Endothelial cell of umbilical vein (primary cell): ENCODE results near the gene GPR107. TPM values are rescaled to one million over a fixed set of nuclear protein-coding genes. Genes with fewer than 3 reads are reported as not detected.

Experiments used
- BruUV-seq: library from RNA; stranded (reverse); fragments of 400-500 nt; replicated peaks from 2 replicates; lab custom pipeline; 2021; lab: Mats Ljungman, UMichigan
- CTCF ChIA-PET: fragments of 300-600, 350-600 bp; sonication (Branson Sonifier 250); formaldehyde crosslinking; loops from one replicate; lab custom pipeline; 2021; ENCODE audit warnings: antibody characterized with exemption, inconsistent platforms; lab: Charles Lee
- POLR2A ChIA-PET: fragments of 300-600, 350-600 bp; sonication (Branson Sonifier 250); formaldehyde crosslinking; loops from one replicate; lab custom pipeline; 2021; ENCODE audit warnings: antibody characterized with exemption, inconsistent platforms; lab: Charles Lee
- DNase-seq: peaks from one replicate; pipeline ENCODE4 v3.0.0-alpha.2; 2011; ENCODE audit warnings: low read depth, low spot score
- FAIRE-seq: peaks from 2 replicates; lab custom pipeline; 2011; peaks lifted over from hg19 to GRCh38; lab: Jason Lieb, UNC
- H2AFZ ChIP-seq: 2 replicates; pipeline ENCODE4 v1.6.0; 2012; ENCODE audit warnings: low read depth, low read length, control low read depth, inconsistent platforms
- H3K27ac ChIP-seq: 2 replicates; pipeline ENCODE4 v1.5.1; 2011; ENCODE audit warnings: low read depth, mild to moderate bottlenecking, control low read depth, low read length, moderate library complexity; ENCODE audit not compliant: insufficient read depth
- H3K27me3 ChIP-seq, 2 experiments: 2 replicates each; pipeline versions ENCODE4 v1.6.0 to v1.6.1; 2011; ENCODE audit warnings: low read length in 2 of 2, mixed read lengths in 1 of 2; ENCODE audit not compliant: control insufficient read depth in 2 of 2, insufficient read depth in 2 of 2
- H3K36me3 ChIP-seq, 2 experiments: 2 replicates in 1 of 2; 3 replicates in 1 of 2; pipeline ENCODE4 v1.5.1; 2011; ENCODE audit warnings: low read length in 2 of 2, mild to moderate bottlenecking in 1 of 2, moderate library complexity in 1 of 2; ENCODE audit not compliant: control insufficient read depth in 2 of 2, insufficient read depth in 2 of 2; ENCODE audit errors: extremely low read depth in 1 of 2
- H3K4me1 ChIP-seq: 3 replicates; pipeline ENCODE4 v1.5.1; 2011; ENCODE audit warnings: mild to moderate bottlenecking, low read length; ENCODE audit not compliant: control insufficient read depth, insufficient read depth; ENCODE audit errors: extremely low read depth
- H3K4me2 ChIP-seq: 2 replicates; pipeline ENCODE4 v1.6.1; 2011; ENCODE audit warnings: low read length, control low read depth, mixed read lengths; ENCODE audit not compliant: insufficient read depth
- H3K4me3 ChIP-seq, 3 experiments: fragments of 200-600 bp in 1 of 3; sonication (generic), shearing (Covaris generic) in 1 of 3; replicated peaks in 1 of 3; 2 replicates each; pipeline ENCODE4 v1.5.1; 2011 to 2016; ENCODE audit warnings: control low read depth in 3 of 3, low read length in 3 of 3, mild to moderate bottlenecking in 2 of 3, inconsistent platforms in 1 of 3, low read depth in 1 of 3, moderate library complexity in 1 of 3; ENCODE audit not compliant: insufficient read depth in 1 of 3
- H3K79me2 ChIP-seq: 2 replicates; pipeline ENCODE4 v1.6.0; 2012; ENCODE audit warnings: low read length, inconsistent platforms; ENCODE audit not compliant: control insufficient read depth, insufficient read depth
- H3K9ac ChIP-seq: replicated peaks from 2 replicates; pipeline ENCODE3; 2011; ENCODE audit warnings: low read length, control low read depth; ENCODE audit not compliant: insufficient read depth; ENCODE audit errors: extremely low read depth
- H3K9me1 ChIP-seq: replicated peaks from 3 replicates; pipeline ENCODE4 v1.6.0; 2011; ENCODE audit warnings: mild to moderate bottlenecking, low read length; ENCODE audit not compliant: control insufficient read depth, insufficient read depth; ENCODE audit errors: extremely low read depth
- H3K9me3 ChIP-seq: replicated peaks from 2 replicates; pipeline ENCODE4 v1.5.1; 2012; ENCODE audit warnings: low read length, inconsistent platforms; ENCODE audit not compliant: control insufficient read depth, insufficient read depth
- H4K20me1 ChIP-seq: replicated peaks from 2 replicates; pipeline ENCODE3; 2011; ENCODE audit warnings: mild to moderate bottlenecking, low read length; ENCODE audit not compliant: control insufficient read depth, insufficient read depth; ENCODE audit errors: extremely low read depth
- CTCF ChIP-seq, 2 donors: IDR thresholded peaks; 1 replicate in 1 of 2; 2 replicates in 1 of 2; pipeline ENCODE4 v1.5.1; 2011; ENCODE audit warnings: low read length in 2 of 2, mild to moderate bottlenecking in 2 of 2, moderate library complexity in 2 of 2, control low read depth in 1 of 2, inconsistent platforms in 1 of 2, low read depth in 1 of 2; ENCODE audit not compliant: insufficient read depth in 1 of 2; ENCODE audit errors: extremely low read depth in 1 of 2
- EZH2 ChIP-seq: IDR thresholded peaks from 2 replicates; pipeline ENCODE4 v1.6.1; 2012; ENCODE audit warnings: borderline replicate concordance, low read depth, mild to moderate bottlenecking, moderate library complexity, low read length, inconsistent platforms; ENCODE audit not compliant: severe bottlenecking
- FOS ChIP-seq: IDR thresholded peaks from 2 replicates; pipeline ENCODE4 v1.6.1; 2011; ENCODE audit warnings: mild to moderate bottlenecking, low read length, moderate library complexity, borderline replicate concordance; ENCODE audit not compliant: insufficient read depth
- GATA2 ChIP-seq: IDR thresholded peaks from 2 replicates; pipeline ENCODE4 v1.7.0; 2011; ENCODE audit warnings: low read depth, mild to moderate bottlenecking, moderate library complexity, mixed read lengths, low read length; ENCODE audit not compliant: insufficient read length, insufficient read depth
- JUN ChIP-seq: IDR thresholded peaks from 2 replicates; pipeline ENCODE4 v1.6.1; 2011; ENCODE audit warnings: borderline replicate concordance, low read depth; ENCODE audit not compliant: insufficient read length, insufficient read depth
- MAX ChIP-seq: IDR thresholded peaks from 2 replicates; pipeline ENCODE4 v1.6.1; 2011; ENCODE audit not compliant: insufficient read depth, insufficient read length
- MYC ChIP-seq: IDR thresholded peaks from one replicate; pipeline ENCODE4 v1.6.1; 2011; ENCODE audit warnings: mild to moderate bottlenecking, low read depth, low read length
- POLR2A ChIP-seq: IDR thresholded peaks from 2 replicates; pipeline ENCODE4 v1.6.1; 2012; ENCODE audit warnings: low read depth, mild to moderate bottlenecking, control low read depth, low read length
- POLR2AphosphoS5 ChIP-seq: IDR thresholded peaks from 2 replicates; pipeline ENCODE4 v1.6.1; 2012; ENCODE audit warnings: low read depth, mild to moderate bottlenecking, control low read depth, low read length, moderate library complexity; ENCODE audit not compliant: insufficient read depth
- dilution Hi-C: fragments of 300-500 bp; cut with MboI; formaldehyde crosslinking; loops from one replicate; pipeline ENCODE4 v1.15.0; 2019; ENCODE audit warnings: low sequenced_read_pairs; ENCODE audit not compliant: extremely low pct_ligation_motif_present
- intact Hi-C: fragments of 100-400 bp; cut with micrococcal nuclease; formaldehyde crosslinking; loops from one replicate; pipeline ENCODE4 v1.10.0; 2022
- polyA plus RNA-seq, 4 experiments: library from polyadenylated mRNA; depleted of rRNA in 3 of 4; stranded (reverse) in 3 of 4; unstranded in 1 of 4; fragments of >200 nt; gene quantifications; 2 replicates each; pipeline versions ENCODE4 v1.2.1 to v1.2.3, GENCODE V29; 2011 to 2012; ENCODE audit warnings: missing spikeins in 1 of 4
- total RNA-seq: library from RNA; stranded (reverse); gene quantifications from 2 replicates; pipeline ENCODE4 v1.2.3, GENCODE V29; 2021

The GPR107 gene
- total and polyA plus RNA-seq, 2 donors (not counting 3 experiments of a cell fraction or from before 2014, with no cell fraction given): 27.2 to 38.9 TPM

- peaks cover 9% of the 10 kb centered on the region for H3K4me1 ChIP-seq
- H4K20me1 ChIP-seq: no peaks in the 10 kb centered on the region
- DNase-seq (no peak), FAIRE-seq (no peak)
- ChIA-PET CTCF (no interaction called here), POLR2A (no interaction called here)
- H3K9me3 ChIP-seq: no peaks in the 10 kb centered on the region
- BruUV-seq: no TSS peak
- peaks cover 3 to 13% of the 10 kb centered on the region in 2 experiments for H3K36me3 ChIP-seq
- no peak overlapping the region for H3K4me3 ChIP-seq
- TF ChIP-seq POLR2A (no peak), MAX (no peak), GATA2 (no peak), MYC (no peak), JUN (no peak), POLR2AphosphoS5 (no peak), FOS (no peak), CTCF (IDR thresholded peaks at IDR 0.05; ENCODE audit: extremely low read depth in 1 of 2, insufficient read depth in 1 of 2, low read depth in 1 of 2, low read length in 2 of 2) (no peak), EZH2 (no peak)
- dilution Hi-C loops (no loop called here), intact Hi-C loops (no loop called here)
- no peak overlapping the region for H3K27ac ChIP-seq
- H3K9ac ChIP-seq: no peak overlapping the region
- no peaks in the 10 kb centered on the region for H3K9me1 ChIP-seq
- H3K4me2 ChIP-seq: no peak overlapping the region
- no peaks in the 10 kb centered on the region for H3K79me2 ChIP-seq
- no peak overlapping the region for H2AFZ ChIP-seq
- H3K27me3 ChIP-seq: no peaks in the 10 kb centered on the region
These were observed 65.3 kb downstream of the GPR107 start for GRCh38 chr9:130118841-130119518.
